Neural progenitor cell (in vitro differentiated cells): ENCODE data around the gene CCNL1.

ENCODE experiments used
- EZH2 ChIP-seq: fragments of 200-600 bp; sonication (generic); IDR thresholded peaks from 2 replicates; pipeline ENCODE4 v1.6.1; 2017; ENCODE audit warnings: antibody characterized with exemption, mild to moderate bottlenecking, moderate library complexity
- TF ChIP-seq, protein P1 (sequence below): fragments of 200-600 bp; sonication (generic); IDR thresholded peaks from 2 replicates; pipeline ENCODE4 v1.5.1; 2017; ENCODE audit warnings: antibody characterized with exemption, mild to moderate bottlenecking

DNA sequence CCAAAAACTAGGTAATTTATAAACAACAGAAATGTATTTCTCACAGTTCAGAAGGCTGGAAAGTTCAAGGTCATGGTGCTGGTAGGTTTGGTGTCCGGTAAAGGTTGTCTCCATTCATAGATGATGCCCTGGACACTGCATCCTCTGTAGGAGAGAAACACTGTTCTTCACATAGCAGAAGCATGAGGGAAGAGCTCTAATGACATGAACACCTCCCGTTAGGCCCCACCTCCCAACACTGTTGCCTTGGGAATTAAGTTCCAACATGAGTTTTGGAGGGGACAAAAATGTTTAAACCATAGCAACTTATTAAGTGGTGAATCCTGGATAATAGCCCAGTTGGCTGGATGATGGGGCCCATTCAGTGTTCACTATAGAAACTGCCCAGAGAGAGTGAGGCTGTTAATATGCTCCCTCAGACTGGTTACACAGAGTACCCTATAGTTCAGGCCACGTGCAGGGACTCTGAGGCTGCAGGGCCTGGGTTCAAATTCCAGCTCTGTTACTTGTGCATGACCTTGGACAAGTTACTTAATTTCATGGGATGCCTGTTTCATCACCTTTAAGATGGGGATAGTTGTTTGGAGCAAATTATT lies 37.0 kb downstream of the CCNL1 start:
- TF ChIP-seq, protein P1, sequence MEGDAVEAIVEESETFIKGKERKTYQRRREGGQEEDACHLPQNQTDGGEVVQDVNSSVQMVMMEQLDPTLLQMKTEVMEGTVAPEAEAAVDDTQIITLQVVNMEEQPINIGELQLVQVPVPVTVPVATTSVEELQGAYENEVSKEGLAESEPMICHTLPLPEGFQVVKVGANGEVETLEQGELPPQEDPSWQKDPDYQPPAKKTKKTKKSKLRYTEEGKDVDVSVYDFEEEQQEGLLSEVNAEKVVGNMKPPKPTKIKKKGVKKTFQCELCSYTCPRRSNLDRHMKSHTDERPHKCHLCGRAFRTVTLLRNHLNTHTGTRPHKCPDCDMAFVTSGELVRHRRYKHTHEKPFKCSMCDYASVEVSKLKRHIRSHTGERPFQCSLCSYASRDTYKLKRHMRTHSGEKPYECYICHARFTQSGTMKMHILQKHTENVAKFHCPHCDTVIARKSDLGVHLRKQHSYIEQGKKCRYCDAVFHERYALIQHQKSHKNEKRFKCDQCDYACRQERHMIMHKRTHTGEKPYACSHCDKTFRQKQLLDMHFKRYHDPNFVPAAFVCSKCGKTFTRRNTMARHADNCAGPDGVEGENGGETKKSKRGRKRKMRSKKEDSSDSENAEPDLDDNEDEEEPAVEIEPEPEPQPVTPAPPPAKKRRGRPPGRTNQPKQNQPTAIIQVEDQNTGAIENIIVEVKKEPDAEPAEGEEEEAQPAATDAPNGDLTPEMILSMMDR: no peak
- TF ChIP-seq EZH2: no peak
